HG03139 (cell line): ENCODE results near the gene TMEM260.

Experiments used
- ATAC-seq: cut with Tn5 transposase; IDR thresholded peaks from one replicate; pipeline ENCODE4 v1.9.1; 2021; ENCODE audit not compliant: unreplicated experiment

Gene TMEM260

DNA sequence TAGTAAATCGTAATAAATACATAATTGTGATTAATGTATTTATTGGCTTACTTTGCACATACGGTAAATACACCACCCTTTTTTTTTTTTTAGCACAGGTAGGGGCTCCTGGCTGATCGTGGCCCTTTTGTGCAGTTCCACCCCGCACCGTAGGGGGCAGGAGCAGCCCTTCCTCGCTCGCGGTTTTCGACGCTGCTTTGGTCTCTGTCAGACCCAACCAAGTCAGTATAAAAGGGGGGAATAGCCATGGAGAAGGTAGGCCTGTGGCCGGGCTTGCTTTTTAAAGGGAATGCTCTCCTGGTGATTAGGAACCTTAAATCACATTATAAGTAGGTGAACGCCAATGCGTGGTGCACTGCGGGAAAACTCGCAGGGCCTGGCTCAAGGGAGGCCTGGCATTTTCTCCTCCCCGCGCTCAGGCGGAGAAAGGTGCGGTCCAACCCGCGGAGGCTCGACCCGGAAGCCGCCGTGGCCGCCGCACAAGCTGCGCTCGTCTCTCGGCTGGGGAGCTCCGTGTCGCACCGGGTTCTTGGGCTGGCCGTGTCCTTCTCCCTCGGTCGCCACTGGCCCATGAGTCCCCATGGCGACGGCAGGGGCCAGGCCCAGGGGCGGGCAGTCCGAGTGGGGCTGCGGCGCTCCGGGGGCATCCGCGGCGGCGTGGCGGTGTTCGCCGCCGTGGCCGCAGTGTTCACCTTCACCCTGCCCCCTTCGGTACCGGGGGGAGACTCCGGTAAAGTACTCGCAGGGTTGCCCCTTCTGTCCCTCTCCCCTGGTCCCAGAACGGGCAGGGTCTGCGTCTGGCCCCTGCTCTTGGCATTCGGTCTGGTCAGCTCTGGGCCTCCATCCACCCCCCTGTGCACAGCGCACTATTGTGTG is at the start of gene TMEM260:
TSS of gene TMEM260 (plus strand) at position 454 of the 876 bp plus-strand sequence. CDS start at position 571, 117 bp downstream.
- ATAC-seq = peak; percentile 88

DNA sequence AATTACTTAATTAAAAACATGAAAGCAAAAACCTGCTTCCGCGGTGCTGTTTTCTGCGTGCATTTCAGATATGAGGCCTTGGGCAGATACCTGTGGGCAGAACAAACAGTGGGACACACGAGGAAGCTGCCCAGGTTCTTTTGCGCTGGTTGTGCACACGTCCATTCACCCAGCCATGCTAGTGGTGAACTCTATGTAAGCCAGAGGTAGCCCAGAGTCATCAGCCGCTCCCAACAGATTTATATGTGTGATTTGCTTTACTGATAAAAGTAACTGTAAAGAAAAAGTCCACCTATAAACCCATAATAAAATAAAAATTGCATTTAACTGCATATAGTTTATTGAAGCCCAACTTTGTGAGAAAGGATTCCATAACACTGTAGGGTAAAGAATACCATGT is 47.1 kb upstream of the TMEM260 start:
- ATAC-seq = no peak

DNA sequence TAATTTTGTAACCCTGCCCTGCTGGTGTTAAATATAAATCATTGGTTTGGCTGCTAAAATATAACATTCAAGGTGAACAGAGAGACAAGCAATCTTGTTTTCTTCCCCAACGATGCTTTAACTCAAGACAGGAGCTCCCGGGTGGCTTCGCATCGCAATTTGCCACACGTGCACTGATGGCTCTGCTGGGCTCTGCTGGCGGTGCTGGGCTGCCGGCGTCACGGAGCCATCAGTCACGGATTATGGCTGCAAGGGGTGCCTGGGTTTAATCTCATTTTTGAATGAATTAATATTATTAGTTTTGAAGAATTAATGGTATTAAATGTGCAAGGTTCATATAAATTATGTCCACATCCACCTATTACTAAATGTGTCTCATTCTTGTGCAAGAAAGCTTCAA is 44.9 kb upstream of the TMEM260 start:
- ATAC-seq = no peak

DNA sequence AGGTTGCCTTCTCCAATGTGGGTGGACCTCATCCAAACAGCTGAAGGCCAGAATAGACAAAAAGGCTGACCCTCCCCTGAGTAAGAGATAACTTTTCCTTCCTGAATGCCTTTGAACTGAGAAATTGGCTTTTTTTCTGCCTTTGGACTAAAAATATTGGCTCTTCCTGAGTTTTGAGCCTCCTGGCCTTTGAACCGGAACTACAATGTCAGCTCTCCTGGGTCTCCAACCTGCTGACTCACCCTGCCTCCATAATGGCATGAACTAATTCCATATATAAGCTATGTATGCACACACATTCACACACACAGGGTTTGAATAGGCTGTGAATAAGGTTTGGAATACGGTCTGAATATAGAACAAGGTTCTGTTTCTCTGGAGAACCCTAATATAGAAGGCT is 39.7 kb upstream of the TMEM260 start:
- no peak for ATAC-seq

DNA sequence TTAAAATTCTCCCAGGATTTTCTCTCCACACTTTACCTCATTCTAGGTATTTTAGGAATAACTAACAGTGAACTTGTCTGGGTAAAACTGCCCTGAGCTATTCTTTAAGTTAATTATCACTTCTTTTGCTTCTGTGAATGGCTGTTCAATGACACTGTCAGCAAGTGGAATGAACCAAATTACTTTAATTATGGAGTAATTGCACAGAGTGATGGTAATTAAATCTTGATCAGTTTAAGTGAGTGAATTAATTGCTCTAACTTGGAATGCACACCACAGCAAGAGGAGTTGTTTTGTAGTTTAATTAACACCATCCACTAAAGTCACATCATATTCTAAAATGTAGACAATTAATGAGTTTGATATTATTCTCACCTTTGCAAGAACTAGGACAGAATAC is 36.2 kb upstream of the TMEM260 start:
- no peak for ATAC-seq

DNA sequence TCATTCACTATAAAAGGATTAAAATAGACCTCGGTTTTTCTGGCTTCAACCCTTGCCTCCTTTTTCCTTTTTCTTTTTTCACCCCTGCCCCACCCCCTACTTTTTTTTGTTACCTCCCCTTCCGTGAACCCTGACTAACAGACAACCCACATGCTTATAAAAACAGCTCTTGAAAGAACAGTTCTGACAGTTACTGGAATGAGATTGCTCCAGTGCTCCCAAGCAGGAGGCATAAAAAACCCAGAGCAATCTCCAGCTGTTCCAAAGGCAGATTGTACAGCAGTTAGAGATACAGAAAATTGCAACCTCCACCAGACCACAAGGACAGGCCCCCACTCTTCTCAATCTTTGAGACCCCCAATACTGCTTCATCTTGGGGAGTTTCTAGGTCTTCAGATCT is 29.9 kb upstream of the TMEM260 start:
- no peak for ATAC-seq

DNA sequence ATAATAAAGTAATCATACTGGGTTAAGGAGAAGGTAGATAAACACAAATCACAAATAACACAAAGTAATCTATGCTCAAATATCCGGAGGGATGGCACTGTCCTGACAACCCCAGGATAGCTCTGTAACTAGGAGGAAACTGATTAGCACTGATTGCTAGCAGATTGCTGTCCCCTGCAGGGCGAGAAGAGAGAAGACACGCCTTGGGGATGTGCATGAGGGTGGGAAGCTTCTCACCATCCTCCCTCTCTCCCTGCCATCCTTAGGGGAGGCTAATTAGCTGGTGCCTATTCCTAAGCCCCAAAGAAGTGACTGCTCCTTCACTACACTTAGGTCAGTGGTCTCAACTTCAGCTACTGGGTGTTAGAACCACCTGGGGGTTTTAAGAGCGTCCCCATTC is 27.0 kb upstream of the TMEM260 start:
- no peak for ATAC-seq

DNA sequence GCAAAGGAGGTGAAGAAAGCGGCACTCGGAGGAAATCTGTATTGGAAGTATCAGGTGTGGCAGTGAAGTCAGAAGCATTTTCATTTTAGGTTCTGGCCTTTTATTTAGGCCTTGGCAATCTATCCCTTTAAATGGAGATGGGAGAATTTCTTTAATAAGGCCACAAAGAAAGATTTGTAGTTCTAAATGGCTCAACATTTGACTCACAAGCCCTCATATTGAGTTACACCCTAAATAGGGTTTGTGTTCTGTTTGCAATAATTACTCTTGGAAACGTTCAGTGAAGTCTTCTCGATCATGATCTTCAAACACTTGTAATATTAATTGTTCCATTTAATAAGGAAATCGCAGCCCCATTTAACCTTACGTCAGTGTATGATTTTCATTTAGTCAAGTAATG is 25.3 kb upstream of the TMEM260 start:
- no peak for ATAC-seq

DNA sequence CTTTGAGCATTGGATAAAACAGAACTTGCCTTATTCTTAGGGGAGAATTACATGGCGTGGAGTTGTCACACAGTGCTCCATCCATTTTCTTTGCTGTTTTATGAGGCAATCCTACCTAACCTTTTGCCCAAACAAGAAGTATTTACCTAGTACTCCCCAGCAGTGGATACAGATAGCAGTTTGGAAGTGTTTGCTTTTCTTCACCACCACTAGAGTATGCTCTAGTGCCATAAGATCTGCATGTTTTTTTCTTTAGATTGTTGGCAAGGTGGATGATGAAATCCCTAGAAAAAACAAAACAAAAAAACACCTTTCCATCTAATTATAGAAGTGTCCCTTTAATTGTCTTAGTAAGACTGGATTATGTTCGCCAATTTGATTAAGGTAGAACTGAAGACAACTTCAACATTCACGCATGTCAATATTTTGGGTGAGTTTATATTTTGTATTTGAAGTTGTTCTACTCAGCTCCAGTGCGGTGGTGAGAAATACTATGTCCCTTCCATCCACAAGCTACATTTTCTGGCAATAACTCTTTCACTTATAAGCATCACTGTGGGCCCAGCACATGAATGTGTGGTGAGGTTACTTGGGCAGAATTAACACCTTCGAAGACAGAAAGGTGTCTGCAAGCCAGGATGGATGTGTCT is 23.6 kb upstream of the TMEM260 start:
- ATAC-seq = no peak

DNA sequence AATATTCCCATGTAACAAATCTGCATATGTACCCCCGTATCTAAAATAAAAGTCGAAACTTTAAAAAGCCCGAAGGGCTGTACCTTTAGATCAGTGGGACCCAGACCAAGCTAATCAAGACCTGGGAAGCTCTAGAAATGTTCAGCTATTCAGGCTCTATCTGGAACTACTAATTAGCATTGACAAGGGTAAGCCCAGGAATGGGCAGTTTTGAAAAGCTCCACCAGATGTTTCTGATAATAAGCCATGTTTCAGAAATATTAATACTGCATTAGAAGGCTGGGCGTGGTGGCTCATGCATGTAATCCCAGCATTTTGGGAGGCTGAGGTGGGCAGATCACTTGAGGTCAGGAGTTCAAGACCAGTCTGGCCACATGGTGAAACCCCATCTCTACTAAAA is 20.4 kb upstream of the TMEM260 start:
- no peak for ATAC-seq

DNA sequence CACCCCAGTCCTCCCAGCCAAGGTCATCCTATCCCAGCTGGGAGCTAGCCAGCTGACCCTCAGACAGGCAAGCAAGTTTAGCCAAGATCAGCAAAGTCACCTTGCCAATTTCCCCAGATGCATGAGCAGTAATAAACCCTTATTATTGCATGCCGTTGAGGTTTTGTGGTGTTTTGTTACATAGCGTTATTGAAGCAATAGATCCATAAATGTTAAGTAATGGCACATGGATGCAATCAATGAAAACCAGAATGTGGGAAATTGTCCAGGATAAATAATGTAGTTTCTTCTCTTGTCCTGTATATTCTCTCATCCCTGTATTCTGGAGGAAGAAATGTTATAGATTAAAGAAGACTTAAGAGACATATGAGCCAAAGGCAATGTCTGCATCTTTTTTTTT is 18.0 kb upstream of the TMEM260 start:
- ATAC-seq = no peak

DNA sequence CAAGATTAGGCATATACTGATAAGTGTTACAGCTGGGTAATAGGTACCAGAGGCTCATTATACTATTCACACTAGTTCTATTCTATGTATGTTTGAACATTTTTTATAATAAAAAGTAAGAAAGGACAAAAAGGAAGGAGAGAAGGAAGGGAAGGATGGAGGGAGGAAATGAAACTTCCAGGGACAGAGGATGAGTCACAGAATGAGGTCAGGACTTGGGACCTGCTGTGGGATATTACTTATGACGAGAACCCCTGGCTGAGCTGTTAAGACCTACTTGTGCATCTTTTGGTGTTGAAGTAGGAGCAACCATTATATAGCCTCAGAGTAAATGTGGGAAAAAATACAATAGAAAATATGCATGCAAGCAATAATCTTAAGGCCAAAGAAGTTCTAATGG is 16.7 kb upstream of the TMEM260 start:
- no peak for ATAC-seq

DNA sequence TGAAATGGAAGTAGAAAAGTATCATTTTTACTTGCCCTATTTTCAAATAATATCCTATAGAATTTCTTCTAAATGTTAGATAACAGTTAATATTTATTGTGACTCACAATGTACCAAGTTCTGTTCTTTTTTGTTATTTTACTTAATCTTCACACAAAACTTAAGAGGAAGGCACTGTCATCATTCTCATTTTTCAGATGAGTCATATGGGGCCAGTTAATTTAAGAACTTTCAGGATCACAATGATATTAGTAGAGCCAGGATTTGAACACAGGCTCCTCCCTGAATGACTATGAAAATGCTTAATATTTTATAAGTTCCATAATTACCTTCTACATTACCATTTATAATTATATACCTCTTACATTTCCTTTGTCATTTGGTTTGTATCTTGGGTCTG is 10.4 kb upstream of the TMEM260 start:
- ATAC-seq = no peak

DNA sequence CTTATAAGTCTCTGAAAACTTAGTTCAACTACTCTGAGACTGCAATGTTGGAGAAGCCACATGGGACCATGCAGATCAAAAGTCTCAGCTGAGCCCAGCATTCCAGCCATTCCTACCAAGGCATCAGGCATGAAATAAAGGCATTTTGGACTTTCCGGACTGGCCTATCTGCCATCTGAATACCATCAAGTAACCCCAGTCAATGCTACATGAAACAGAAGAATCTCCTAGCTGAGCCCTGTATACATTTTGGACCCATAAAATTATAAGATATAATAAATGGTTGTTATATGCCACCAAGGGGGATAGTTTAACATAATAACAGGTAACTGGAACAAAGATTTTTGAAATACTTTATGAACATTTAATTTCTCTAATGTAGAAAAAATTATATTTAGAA is 9.3 kb upstream of the TMEM260 start:
- no peak for ATAC-seq

DNA sequence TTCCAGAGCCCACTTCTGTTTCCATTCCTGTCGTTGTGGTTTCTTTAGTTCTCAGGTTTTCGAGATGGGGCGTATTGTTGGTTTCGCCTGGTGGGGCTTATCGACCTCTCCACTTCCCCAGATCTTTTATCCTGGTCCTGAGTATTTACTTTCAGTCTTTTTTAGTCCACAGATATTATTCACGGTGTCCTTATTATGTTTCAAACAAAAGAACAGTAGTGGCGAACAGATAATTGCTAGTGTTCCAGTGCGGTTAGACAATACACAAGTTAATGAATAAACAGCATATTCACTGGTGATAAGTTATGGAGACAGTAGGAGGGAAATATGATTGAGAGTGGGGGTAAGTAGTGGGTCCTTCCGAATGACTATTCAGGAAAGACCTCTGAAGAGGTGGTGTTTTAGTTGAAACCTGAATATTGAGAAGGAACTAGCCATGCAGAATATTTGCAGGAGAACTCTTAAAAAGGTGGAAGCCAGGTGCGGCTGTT is 668 bp downstream of the TMEM260 start:
- ATAC-seq = peak; percentile 7

DNA sequence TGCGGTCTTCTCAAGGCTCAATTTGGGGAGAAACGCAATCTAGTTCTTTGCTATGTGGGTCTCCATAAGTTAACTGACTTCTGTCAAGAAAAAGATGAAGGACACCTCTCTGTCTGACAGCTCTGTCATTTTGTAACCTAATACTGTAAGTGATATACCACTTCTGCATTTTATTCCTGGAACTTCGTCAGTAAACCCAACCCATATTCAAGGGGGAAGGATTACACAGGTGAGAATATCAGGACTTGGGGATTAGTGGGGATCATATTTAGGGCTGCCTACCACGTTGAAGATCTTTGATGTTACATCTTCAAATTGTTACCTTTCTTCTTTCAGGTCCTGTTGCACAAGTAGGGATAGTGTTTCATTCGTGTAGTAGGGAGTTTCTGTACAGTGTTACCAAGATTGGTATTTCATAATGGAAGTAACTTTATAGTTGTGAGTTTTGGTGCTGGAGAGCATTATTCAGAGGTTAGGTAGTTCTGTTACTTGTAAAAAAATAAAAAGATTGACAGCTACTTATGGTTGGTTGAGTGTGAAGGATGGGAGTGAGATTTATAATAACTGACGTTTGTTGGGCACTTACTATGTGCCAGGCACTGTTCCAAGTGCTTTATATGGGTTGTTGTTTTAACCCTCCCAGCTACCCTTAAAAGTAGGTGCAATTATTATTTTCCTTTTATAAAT is 1.6 kb downstream of the TMEM260 start:
- ATAC-seq = no peak

DNA sequence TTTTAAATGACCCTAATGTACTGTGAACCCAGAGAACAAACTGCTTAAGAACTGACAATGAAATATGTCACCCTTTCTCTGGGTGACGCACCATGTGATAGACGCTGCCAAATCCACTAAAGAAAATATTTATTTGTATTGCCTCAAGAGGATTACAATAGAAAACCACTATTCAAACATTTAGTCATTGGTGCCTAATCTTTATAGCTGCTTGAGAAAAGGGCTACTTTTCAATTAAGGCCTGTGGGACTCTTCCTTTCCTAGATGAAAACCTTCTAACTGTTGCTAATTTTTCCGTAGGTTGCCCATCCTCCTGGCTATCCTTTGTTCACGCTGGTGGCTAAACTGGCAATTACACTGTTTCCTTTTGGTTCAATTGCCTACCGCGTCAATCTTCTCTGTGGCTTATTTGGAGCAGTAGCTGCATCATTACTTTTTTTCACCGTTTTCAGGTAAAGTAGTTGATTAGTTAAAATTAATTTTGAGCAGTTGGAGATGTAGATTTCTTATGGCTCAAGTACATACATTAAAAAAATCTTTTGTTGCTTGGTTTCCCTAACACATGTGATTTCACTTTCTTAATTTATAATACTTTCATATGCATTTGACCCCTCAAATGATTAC is 6.0 kb downstream of the TMEM260 start:
- ATAC-seq = no peak

DNA sequence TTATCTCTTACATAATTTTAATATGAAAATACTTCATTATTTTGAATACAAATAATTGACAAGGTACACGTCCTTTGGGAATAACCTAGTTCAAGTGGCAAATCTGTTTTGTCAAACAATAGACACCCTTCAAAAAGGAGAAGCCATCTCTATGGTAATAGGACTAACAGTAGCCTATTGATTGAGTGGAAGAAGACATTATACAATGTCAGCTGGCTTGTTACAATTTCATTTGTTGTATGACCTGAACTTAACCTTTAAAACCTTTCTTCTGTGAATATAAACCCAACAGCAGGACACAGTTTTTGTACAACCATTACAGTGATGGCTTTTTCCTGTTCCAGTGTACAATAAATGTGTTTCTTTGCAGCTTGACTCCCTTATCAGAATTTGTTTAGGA is 8.1 kb downstream of the TMEM260 start:
- no peak for ATAC-seq

DNA sequence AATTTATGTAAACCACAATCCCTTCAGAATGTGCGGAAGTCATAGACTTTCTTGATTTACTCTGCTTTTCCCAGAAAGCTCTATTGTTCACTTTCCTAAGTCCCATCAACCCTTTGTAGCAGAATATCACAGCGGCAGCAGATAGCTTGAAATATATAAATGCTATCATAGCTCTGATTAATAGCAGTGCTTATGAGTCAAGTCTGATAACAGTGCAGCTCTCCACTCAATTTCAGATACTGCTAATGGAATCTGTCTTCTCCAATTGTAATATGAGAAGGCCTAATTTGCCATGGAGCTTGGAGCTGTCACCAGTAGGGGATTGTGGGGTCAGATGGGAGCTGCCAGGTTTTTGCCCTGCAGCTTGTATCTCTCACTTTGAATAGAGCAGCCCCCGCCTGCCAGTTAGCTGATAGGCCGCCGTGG is 10.9 kb downstream of the TMEM260 start:
- no peak for ATAC-seq

DNA sequence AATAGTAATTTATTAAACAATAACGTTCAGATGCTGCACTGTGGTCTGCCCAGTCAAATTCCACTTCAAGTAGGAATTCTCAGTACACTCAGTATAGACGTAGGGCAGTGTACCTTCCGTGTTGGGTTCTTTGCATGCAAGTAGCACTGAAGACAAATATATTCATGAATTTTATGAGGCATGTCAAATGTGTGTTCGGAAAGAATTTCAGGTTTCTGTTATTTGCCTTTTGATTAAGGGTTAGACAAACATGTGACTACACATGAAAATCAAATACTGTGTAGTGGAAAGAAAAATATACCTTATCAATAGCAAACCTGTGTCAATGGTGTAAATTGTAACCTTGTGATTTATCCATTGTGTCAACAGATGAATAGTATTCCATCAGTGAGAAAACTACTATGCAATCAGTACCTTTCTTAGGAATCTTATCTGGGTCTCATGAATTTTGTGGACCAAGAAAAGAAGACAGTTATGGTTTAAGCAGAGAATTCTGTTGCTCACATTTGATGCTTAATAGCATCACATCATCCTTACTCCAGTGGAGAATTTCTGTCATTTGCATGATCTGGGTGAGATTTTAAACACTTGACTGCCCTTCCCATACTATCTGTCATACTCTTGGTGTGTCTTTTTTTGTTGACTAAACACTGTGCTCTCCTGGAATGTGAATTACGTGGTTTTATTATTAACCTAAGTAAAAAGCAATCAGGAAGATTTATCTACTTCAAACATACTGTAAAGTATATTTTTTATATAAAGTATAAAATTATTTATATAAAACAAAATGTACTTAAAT is 13.3 kb downstream of the TMEM260 start:
- no peak for ATAC-seq

DNA sequence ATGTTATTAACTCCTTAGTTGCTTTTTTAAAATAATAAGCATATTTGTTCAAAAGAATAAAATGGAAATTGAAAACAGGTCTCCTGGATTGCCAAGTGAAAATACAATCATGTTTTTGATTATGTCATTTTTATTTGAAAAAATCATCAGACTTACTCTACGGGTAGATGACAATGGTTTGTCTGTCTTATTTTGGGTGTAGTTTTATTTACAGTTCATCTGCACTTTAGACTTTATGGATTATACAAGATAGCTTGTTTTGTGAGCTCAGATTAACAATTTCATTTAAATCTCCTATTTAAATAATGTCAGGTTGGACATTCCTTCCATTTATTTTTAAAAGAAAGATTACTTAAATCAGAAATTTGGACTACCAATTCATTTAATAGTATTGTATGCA is 14.8 kb downstream of the TMEM260 start:
- no peak for ATAC-seq
